ENCODE measurements around the gene RPL37A. TPM values are rescaled to one million over a fixed set of nuclear protein-coding genes. Genes with fewer than 3 reads are reported as not detected.

RPL37A gene
- polyA plus RNA-seq, 1 donor from 2014 or later = 1,655 TPM

- Histone ChIP-seq H3K27ac (ENCODE audit: low read length) (no peak overlapping the region), H3K4me2 (ENCODE audit: low read length) (no peak overlapping the region), H3F3A (ENCODE audit: insufficient read depth, low read length, poor library complexity, severe bottlenecking) (no peaks in the 10 kb centered on the region), H3K36me3 (ENCODE audit: insufficient read depth, low read length) (no peaks in the 10 kb centered on the region), H4K20me1 (ENCODE audit: insufficient read depth) (no peaks in the 10 kb centered on the region), H3K4me3 (ENCODE audit: low read length) (no peak overlapping the region), H3K9me2 (ENCODE audit: insufficient read depth, low read length) (no peaks in the 10 kb centered on the region), H3K9ac (ENCODE audit: low read length) (no peak overlapping the region), H2AFZ (ENCODE audit: low read depth, low read length) (no peak overlapping the region), H3K79me2 (replicated peaks; ENCODE audit: insufficient read depth, low read length) (no peaks in the 10 kb centered on the region), H3K9me3 (ENCODE audit: low read length) (no peaks in the 10 kb centered on the region), H3K27me3 (ENCODE audit: insufficient read depth, low read depth, low read length) (no peaks in the 10 kb centered on the region)
- TF ChIP-seq EZH2 (IDR thresholded peaks at IDR 0.05; ENCODE audit: borderline replicate concordance, insufficient read depth, low read length, poor library complexity, severe bottlenecking) (no peak), TAF1 (IDR thresholded peaks at IDR 0.05; ENCODE audit: low read depth) (no peak), REST (IDR thresholded peaks at IDR 0.05; ENCODE audit: borderline replicate concordance) (no peak), POLR2AphosphoS5 (IDR thresholded peaks at IDR 0.05) (no peak), CTCF (IDR thresholded peaks at IDR 0.05; ENCODE audit: poor library complexity, severe bottlenecking) (no peak), EP300 (conservative IDR thresholded peaks at IDR 0.05; ENCODE audit: poor library complexity, severe bottlenecking) (no peak), RAD21 (conservative IDR thresholded peaks at IDR 0.05) (no peak), MXI1 (conservative IDR thresholded peaks at IDR 0.05; ENCODE audit: poor library complexity, severe bottlenecking) (no peak), SMC3 (conservative IDR thresholded peaks at IDR 0.05; ENCODE audit: poor library complexity) (no peak)
Observed at GRCh38 chr2:216534809-216535208, 36.2 kb downstream of the RPL37A start.

- H3K4me2 ChIP-seq (ENCODE audit: low read length) = no peak overlapping the region
- H3K27me3 ChIP-seq (ENCODE audit: insufficient read depth, low read depth, low read length) = no peaks in the 10 kb centered on the region
- no peaks in the 10 kb centered on the region for H3K9me2 ChIP-seq (ENCODE audit: insufficient read depth, low read length)
- no peaks in the 10 kb centered on the region for H3F3A ChIP-seq (ENCODE audit: insufficient read depth, low read length, poor library complexity, severe bottlenecking)
- H3K9ac ChIP-seq (ENCODE audit: low read length) = peak overlapping the region; percentile 67
- no peak overlapping the region for H2AFZ ChIP-seq (ENCODE audit: low read depth, low read length)
- peak overlapping the region; percentile 93 for H3K27ac ChIP-seq (ENCODE audit: low read length)
- no peaks in the 10 kb centered on the region for H3K9me3 ChIP-seq (ENCODE audit: low read length)
- no peaks in the 10 kb centered on the region for H3K79me2 ChIP-seq (replicated peaks; ENCODE audit: insufficient read depth, low read length)
- H3K4me3 ChIP-seq (ENCODE audit: low read length) = no peak overlapping the region
- no peaks in the 10 kb centered on the region for H4K20me1 ChIP-seq (ENCODE audit: insufficient read depth)
- TF ChIP-seq EP300 (conservative IDR thresholded peaks at IDR 0.05; ENCODE audit: poor library complexity, severe bottlenecking) (no peak), MXI1 (conservative IDR thresholded peaks at IDR 0.05; ENCODE audit: poor library complexity, severe bottlenecking) (no peak), POLR2AphosphoS5 (IDR thresholded peaks at IDR 0.05) (no peak), SMC3 (conservative IDR thresholded peaks at IDR 0.05; ENCODE audit: poor library complexity) (no peak), REST (IDR thresholded peaks at IDR 0.05; ENCODE audit: borderline replicate concordance) (no peak), CTCF (IDR thresholded peaks at IDR 0.05; ENCODE audit: poor library complexity, severe bottlenecking) (no peak), TAF1 (IDR thresholded peaks at IDR 0.05; ENCODE audit: low read depth) (no peak), RAD21 (conservative IDR thresholded peaks at IDR 0.05) (no peak), EZH2 (IDR thresholded peaks at IDR 0.05; ENCODE audit: borderline replicate concordance, insufficient read depth, low read length, poor library complexity, severe bottlenecking) (no peak)
- no peaks in the 10 kb centered on the region for H3K36me3 ChIP-seq (ENCODE audit: insufficient read depth, low read length)
Observed at GRCh38 chr2:216535454-216535995, 36.9 kb downstream of the RPL37A start.

All from neural cell (in vitro differentiated cells).